GM19324 (cell line): ENCODE results near the gene ZP2.
"Not testable (repeated sequence)": the region's sequence is repeated elsewhere in the genome, so short reads cannot be mapped to it uniquely, and the experiment has no call there.

Source experiments
- ATAC-seq: cut with Tn5 transposase; IDR thresholded peaks from one replicate; pipeline ENCODE4 v1.9.1; 2021; ENCODE audit warnings: mild to moderate bottlenecking, moderate library complexity; ENCODE audit not compliant: unreplicated experiment, low FRiP score

ZP2 gene

GRCh38 chr16:21211486-21211885 lies at the start of gene ZP2:
ZP2 (minus strand) TSS chr16:21211574; CDS start chr16:21211547, 27 bp downstream.
- no peak for ATAC-seq

- no peak for ATAC-seq
Observed at GRCh38 chr16:21257284-21257683, 45.9 kb upstream of the ZP2 start.

GRCh38 chr16:21256636-21257035 lies 45.3 kb upstream of the ZP2 start:
- ATAC-seq, result no peak

- no peak for ATAC-seq
Observed at GRCh38 chr16:21253470-21253869, 42.1 kb upstream of the ZP2 start.

DNA sequence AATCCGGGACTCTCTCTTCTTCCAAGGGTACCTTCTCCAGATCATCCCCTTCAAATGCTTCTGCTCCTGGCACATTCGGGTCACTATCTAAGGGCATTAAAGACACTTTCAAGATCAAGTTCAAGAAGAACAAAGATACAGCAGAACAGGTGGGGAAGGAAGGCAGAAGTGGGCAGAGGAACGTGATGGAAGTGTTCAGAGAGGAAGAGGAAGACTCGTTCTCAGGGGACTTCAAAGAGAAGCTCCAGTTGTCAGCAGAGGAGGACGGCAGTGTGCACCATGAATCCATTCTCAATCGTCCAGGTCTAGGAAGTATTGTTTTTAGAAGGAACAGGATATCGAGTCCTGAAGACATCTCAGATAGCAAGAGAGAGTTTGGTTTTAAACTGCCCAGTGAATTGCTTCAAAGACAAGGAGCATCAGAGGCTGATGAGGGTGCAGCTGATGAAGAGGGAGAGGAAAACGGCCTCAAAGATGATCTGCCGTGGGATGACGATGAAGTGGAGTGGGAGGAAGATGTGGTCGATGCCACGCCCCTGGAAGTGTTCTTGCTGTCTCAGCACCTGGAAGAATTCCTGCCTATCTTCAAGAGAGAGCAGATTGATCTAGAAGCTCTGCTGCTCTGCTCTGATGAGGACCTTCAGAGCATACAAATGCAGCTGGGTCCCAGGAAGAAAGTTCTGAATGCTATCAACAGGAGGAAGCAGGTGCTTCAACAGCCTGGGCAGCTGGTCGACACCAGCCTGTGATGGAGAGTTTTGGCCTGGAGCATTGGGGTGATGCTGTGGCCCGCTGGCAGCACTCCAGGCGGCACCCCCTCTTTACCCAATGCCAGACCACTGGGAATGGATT lies 38.9 kb upstream of the ZP2 start:
- ATAC-seq, result no peak

DNA sequence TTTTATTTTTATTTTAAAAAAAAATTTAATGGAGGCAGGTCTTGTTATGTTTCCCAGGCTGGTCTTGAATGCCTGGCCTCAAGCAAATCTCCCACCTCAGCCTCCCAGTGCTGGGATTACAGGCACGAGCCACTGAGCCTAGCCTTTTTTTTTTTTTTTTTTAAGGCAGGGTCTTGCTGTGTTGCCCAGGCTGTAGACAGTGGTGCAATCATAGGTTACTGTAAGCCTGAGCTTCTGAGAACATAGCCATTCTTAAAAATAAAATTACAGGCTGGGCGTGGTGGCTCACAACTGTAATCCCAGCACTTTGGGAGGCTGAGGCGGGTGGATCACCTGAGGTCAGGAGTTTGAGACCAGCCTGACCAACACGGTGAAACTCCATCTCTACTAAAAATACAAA lies 36.8 kb upstream of the ZP2 start:
- not testable (repeated sequence) for ATAC-seq

DNA sequence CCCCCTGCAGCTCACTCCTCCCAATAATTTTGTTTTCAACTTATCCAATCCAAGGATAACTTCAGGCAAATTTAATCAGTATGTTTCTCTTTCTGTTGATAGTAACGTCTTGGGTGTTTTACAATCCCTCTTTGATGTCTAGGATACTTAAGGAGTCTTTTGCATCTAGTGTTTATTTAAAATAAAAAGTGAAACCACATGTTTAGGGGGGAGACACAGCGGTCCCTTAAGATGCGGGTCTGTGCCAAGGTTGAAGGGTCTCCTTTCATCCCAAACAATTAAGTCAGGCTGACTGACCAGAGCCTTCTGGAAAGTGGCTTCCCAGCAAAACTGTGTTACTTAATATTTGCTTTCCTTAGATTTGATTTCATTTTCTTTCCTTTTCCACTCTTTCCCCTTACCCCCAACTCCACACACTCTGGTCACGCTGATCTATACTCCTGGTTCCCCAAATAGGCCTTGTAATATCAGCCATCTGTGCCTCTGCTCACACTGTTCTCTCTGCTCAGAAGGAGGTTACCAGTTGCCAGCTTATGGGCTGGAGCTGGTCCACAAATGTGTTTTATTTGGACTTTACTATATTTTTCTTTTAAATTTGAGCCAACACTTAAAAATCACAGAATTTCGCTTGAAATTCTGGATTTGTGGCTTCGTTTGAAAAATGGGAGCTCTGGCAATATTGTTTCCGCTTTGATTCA lies 33.3 kb upstream of the ZP2 start:
- no peak for ATAC-seq

DNA sequence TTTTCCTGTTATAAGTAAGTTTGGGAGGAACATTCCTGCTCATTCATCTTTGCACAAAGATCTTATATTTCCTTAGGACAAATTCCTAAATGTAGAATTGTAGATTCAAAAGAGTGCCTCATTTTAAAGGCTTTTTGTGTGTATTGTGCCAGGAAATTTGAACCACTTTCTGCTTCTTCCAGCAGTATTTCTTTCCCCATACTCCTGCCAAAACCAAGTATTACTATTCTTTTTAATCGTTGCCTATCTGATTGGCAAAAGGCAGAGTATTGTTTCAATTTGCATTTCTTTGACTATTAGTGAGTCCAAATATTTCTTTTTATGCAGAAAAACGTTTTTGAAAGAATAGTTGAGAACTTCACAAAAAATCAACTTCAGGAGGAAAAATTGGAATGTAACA lies 31.4 kb upstream of the ZP2 start:
- ATAC-seq, result no peak

DNA sequence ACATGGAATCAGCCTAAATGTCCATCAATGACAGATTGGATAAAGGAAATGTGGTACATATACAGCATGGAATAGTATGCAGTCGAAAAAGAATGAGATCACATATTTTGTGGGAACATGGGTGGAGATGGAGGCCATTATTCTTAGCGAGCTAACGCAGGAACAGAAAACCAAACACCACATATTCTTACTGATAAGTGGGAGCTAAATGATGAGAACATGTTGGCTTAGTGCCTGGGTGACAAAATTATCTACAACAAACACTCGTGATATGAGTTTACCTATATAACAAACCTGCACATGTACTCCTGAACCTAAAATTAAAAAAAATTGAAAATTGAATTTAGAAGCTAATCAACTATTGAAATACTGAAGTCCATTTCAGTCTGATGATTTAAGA lies 28.3 kb upstream of the ZP2 start:
- no peak for ATAC-seq

- ATAC-seq, result no peak
Observed at GRCh38 chr16:21236831-21237230, 25.5 kb upstream of the ZP2 start.

DNA sequence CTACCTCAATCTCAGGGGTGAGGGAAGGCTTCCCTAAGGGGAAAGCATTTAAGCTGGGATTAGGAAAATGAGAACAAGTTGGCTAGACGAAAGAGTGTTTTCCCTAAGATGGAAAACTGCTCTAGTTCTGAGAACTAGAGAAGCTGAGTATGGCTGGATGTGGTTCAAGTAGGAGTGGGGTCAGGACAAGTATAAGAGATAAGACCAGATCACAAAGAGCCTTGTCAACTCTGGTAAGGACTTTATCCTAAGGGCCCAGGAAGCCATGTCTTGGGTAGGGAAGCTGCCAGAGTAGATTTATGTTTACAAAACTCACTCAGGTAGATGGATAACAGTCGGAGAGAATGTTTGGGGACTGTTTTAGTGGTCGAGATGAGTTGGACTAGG lies 23.8 kb upstream of the ZP2 start:
- no peak for ATAC-seq

DNA sequence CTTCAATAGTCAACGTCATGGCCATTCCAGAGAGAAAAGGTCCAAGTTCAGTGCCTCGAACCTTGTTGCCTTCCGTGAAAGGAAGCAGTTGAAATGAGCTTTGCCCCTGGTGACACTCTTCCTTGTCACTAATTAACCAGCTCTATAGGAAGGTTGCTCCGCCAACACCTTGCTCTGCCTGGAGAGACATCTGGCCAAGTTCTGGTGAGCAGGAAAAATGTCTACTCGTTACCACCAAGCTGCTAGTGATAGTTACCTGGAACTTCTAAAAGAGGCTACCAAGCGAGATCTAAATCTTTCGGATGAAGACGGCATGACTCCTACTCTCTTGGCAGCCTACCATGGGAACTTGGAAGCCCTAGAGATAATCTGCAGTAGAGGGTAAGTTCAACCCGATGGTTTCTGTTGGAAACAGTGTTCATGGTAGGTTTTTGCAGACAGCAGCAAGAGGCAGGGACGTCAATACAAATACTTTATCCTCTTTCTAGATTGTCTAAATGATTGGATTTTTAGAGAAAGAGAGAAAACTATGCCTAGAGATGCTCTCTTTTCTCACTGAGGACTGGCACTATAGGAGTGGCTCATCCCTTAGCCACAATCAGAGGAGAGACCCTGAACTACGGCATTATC lies 22.3 kb upstream of the ZP2 start, which contains the start of gene ANKS4B:
Gene ANKS4B (plus strand): TSS at position 179 of the 630 bp plus-strand sequence. CDS start 39 bp downstream, at position 218.
- ATAC-seq, result no peak

DNA sequence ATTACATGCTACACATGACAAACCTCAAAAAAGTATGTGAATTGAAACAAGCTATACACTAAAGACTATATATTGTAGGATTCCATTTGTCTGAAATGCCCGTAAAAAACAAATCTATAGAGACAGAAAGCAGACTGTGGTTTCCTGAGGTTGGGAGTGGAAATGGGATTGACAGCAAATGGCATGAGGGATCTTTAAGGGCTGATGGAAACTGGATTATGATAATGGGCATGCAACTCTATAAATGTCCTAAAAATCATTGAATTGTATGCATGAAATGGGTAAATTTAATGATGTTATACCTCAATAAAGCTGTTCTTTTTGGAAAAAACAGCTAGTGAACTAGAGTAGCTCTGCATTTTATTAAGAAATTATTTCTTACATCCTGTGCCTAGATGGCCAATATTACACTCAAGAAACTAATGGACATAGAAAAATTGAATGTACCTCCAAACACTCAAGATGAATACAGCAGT lies 21.7 kb upstream of the ZP2 start:
- ATAC-seq, result no peak

- ATAC-seq, result no peak
Observed at GRCh38 chr16:21228361-21228872, 17.0 kb upstream of the ZP2 start.

DNA sequence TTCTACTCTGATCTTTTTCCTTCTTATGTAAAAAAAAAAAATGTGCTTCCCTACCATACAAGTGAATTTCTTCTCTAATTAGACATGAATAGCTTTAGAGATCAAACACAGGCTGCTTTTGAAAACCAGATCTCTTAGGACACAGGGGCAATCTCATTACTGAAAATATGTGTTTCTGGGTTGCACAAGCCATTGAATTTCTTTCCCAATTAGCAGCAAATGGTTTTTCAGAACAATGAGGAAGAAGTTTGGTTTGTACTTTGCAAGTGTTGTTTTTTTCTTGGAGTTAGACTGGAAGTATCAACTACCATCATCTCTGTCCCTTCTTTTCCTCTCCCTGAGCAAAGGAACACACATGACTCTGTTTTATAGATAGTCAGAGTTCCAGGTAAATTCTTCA lies 16.5 kb upstream of the ZP2 start:
- ATAC-seq, result no peak

- no peak for ATAC-seq
Observed at GRCh38 chr16:21226749-21227148, 15.4 kb upstream of the ZP2 start.

- ATAC-seq, result no peak
Observed at GRCh38 chr16:21224800-21225199, 13.4 kb upstream of the ZP2 start.

- no peak for ATAC-seq
Observed at GRCh38 chr16:21223787-21224186, 12.4 kb upstream of the ZP2 start.

GRCh38 chr16:21222495-21223337 lies 11.3 kb upstream of the ZP2 start:
- no peak for ATAC-seq

GRCh38 chr16:21219551-21219950 lies 8.2 kb upstream of the ZP2 start:
- no peak for ATAC-seq
